Right atrium auricular region (tissue), 2 donors: ENCODE measurements around the gene SLC35F4. TPM values are rescaled to one million over a fixed set of nuclear protein-coding genes. Genes with fewer than 3 reads are reported as not detected.

Experiments used
- DNase-seq: peaks from one replicate; pipeline ENCODE4 v3.0.0-alpha.2; 2019; ENCODE audit warnings: low spot score
- H3K27ac ChIP-seq, 2 donors: fragments of 200-600 bp; sonication (generic); 1 replicate in 1 of 2; 2 replicates in 1 of 2; pipeline ENCODE4 v1.5.1; 2016 to 2019
- H3K27me3 ChIP-seq, 2 donors: fragments of 200-600 bp; sonication (generic); one replicate each; pipeline versions ENCODE4 v1.5.1 to v1.6.0; 2017 to 2019
- H3K36me3 ChIP-seq: fragments of 200-600 bp; sonication (generic); one replicate; pipeline ENCODE4 v1.5.1; 2016
- H3K4me1 ChIP-seq, 2 donors: fragments of 200-600 bp; sonication (generic); one replicate each; pipeline versions ENCODE4 v1.5.1 to v1.6.0; 2017 to 2019
- H3K4me3 ChIP-seq, 2 donors: fragments of 200-600 bp; sonication (generic); 1 replicate in 1 of 2; 2 replicates in 1 of 2; pipeline ENCODE4 v1.5.1; 2017 to 2019; ENCODE audit warnings: mild to moderate bottlenecking in 1 of 2, moderate library complexity in 1 of 2
- H3K9me3 ChIP-seq, 2 donors: fragments of 200-600 bp; sonication (generic); one replicate each; pipeline ENCODE4 v1.5.1; 2019
- CTCF ChIP-seq, 2 donors: fragments of 200-600 bp; sonication (generic); IDR thresholded peaks; one replicate each; pipeline ENCODE4 v1.5.1; 2019; ENCODE audit warnings: antibody characterized with exemption in 2 of 2
- total RNA-seq, 2 donors: library from RNA; depleted of rRNA; stranded (reverse); fragments of >200 nt; gene quantifications; one replicate each; pipeline ENCODE4 v1.1.0, GENCODE V29; 2016

The SLC35F4 gene
- total RNA-seq, 2 donors from 2014 or later, result not detected

GRCh38 chr14:57660208-57660607 lies 205.7 kb downstream of the SLC35F4 start:
- H3K9me3 ChIP-seq, result peaks cover 0 to 13% of the 10 kb centered on the region in 2 donors
- no peak for TF ChIP-seq CTCF (IDR thresholded peaks at IDR 0.05)
- no peak overlapping the region for H3K27ac ChIP-seq
- no peaks in the 10 kb centered on the region for H3K36me3 ChIP-seq
- H3K4me1 ChIP-seq, result no peaks in the 10 kb centered on the region
- DNase-seq, result no peak
- H3K4me3 ChIP-seq, result no peak overlapping the region
- no peaks in the 10 kb centered on the region for H3K27me3 ChIP-seq

GRCh38 chr14:57659052-57659451 lies 206.8 kb downstream of the SLC35F4 start:
- no peaks in the 10 kb centered on the region for H3K4me1 ChIP-seq
- peaks cover 0 to 13% of the 10 kb centered on the region in 2 donors for H3K9me3 ChIP-seq
- H3K4me3 ChIP-seq, result no peak overlapping the region
- no peak overlapping the region for H3K27ac ChIP-seq
- no peak for TF ChIP-seq CTCF (IDR thresholded peaks at IDR 0.05)
- no peak for DNase-seq
- no peaks in the 10 kb centered on the region for H3K36me3 ChIP-seq
- H3K27me3 ChIP-seq, result no peaks in the 10 kb centered on the region

- DNase-seq, result no peak
- Histone ChIP-seq H3K4me1 (no peaks in the 10 kb centered on the region), H3K27me3 (no peaks in the 10 kb centered on the region), H3K4me3 (no peak overlapping the region), H3K27ac (no peak overlapping the region), H3K9me3 (peaks cover 0 to 3% of the 10 kb centered on the region in 2 donors), H3K36me3 (no peaks in the 10 kb centered on the region)
- no peak for TF ChIP-seq CTCF (IDR thresholded peaks at IDR 0.05)
These were observed 208.4 kb downstream of the SLC35F4 start for GRCh38 chr14:57657487-57657886.

- Histone ChIP-seq H3K27ac (no peak overlapping the region), H3K36me3 (no peaks in the 10 kb centered on the region), H3K4me1 (no peaks in the 10 kb centered on the region), H3K9me3 (no peaks in the 10 kb centered on the region), H3K27me3 (no peaks in the 10 kb centered on the region), H3K4me3 (no peak overlapping the region)
- DNase-seq, result no peak
- no peak for TF ChIP-seq CTCF (IDR thresholded peaks at IDR 0.05)
These were observed 209.0 kb downstream of the SLC35F4 start for GRCh38 chr14:57656853-57657252.

GRCh38 chr14:57652769-57653168 lies 213.1 kb downstream of the SLC35F4 start:
- no peaks in the 10 kb centered on the region for H3K4me1 ChIP-seq
- no peak for DNase-seq
- H3K27ac ChIP-seq, result no peak overlapping the region
- no peaks in the 10 kb centered on the region for H3K36me3 ChIP-seq
- no peak overlapping the region for H3K4me3 ChIP-seq
- no peaks in the 10 kb centered on the region for H3K27me3 ChIP-seq
- H3K9me3 ChIP-seq, result no peaks in the 10 kb centered on the region
- TF ChIP-seq CTCF (IDR thresholded peaks at IDR 0.05), result no peak

GRCh38 chr14:57641776-57642175 lies 224.1 kb downstream of the SLC35F4 start:
- Histone ChIP-seq H3K9me3 (no peaks in the 10 kb centered on the region), H3K4me1 (no peaks in the 10 kb centered on the region), H3K27ac (no peak overlapping the region), H3K4me3 (no peak overlapping the region), H3K36me3 (no peaks in the 10 kb centered on the region), H3K27me3 (no peaks in the 10 kb centered on the region)
- no peak for DNase-seq
- TF ChIP-seq CTCF (IDR thresholded peaks at IDR 0.05), result no peak
